ENCODE data around the gene ALG12.

- TF ChIP-seq, protein P1, sequence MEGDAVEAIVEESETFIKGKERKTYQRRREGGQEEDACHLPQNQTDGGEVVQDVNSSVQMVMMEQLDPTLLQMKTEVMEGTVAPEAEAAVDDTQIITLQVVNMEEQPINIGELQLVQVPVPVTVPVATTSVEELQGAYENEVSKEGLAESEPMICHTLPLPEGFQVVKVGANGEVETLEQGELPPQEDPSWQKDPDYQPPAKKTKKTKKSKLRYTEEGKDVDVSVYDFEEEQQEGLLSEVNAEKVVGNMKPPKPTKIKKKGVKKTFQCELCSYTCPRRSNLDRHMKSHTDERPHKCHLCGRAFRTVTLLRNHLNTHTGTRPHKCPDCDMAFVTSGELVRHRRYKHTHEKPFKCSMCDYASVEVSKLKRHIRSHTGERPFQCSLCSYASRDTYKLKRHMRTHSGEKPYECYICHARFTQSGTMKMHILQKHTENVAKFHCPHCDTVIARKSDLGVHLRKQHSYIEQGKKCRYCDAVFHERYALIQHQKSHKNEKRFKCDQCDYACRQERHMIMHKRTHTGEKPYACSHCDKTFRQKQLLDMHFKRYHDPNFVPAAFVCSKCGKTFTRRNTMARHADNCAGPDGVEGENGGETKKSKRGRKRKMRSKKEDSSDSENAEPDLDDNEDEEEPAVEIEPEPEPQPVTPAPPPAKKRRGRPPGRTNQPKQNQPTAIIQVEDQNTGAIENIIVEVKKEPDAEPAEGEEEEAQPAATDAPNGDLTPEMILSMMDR (IDR thresholded peaks at IDR 0.05; ENCODE audit: insufficient read depth, low read depth, low read length), result no peak
- no peak for TF ChIP-seq EZH2 (IDR thresholded peaks at IDR 0.05; ENCODE audit: insufficient read depth, low read length)
These were observed 9.9 kb upstream of the ALG12 start for GRCh38 chr22:49928185-49928495.
